Dermis microvascular lymphatic vessel endothelial cell (primary cell): ENCODE data around the gene ANKMY2. TPM values are rescaled to one million over a fixed set of nuclear protein-coding genes. Genes with fewer than 3 reads are reported as not detected.
"Not testable (repeated sequence)": the region's sequence is repeated elsewhere in the genome, so short reads cannot be mapped to it uniquely, and the experiment has no call there.

ENCODE experiments used
- DNase-seq, 2 donors: peaks; one replicate each; pipeline versions ENCODE4 v3.0.0 to v3.0.0-alpha.2; 2010; ENCODE audit warnings: low read depth in 2 of 2
- total RNA-seq: library from RNA; depleted of rRNA; stranded (reverse); fragments of >200 nt; gene quantifications from 2 replicates; pipeline ENCODE4 v1.2.1, GENCODE V29; 2014

The ANKMY2 gene
- total RNA-seq: 8.5 and 10.0 TPM in 2 replicates

DNA sequence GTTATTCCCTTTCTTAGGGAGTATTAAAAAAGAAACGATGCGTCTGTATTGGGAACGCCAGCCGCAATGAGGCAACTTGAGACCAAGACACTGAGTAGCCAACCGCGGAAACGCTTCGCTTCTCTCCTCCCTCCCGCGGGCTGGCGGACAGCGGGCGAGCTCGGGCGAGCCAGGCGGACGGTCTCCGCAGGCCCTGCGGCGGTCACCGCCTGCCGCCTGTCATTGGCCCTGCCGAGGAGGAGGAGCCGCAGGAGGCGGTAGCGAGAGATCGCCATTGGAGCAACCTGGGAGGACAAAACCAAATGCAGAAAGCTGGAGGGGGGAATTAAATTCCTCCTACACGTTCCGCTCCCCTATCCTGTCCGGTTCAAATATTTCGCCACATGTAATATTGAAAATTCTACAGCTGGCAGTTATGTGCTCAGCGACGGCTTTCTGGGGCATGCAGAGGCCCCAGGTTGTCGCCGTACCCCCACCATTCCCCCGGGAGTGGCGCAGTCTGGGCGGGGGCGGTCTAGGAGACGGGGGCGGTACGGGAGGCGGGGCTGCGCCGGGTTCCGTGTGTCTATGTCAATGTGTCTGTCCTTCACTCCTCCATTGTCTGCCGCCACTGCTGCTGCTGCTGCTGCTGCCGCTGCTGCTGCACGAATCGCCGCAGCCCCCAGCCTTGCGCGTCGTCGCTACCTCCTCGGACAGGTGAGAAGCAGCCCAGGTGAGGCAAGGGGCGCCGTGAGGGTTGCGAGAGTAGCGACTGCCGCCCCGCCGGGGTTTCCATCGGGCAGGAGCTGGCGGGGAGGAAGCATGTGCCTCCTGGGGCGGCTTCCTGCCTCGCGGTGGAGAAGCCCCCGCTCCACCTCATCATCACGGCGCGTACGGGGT lies at the start of gene ANKMY2, which contains the start of gene BZW2:
ANKMY2 (minus strand) TSS at position 162 of the 879 bp plus-strand sequence. CDS start 181 bp downstream, outside the sequence.
BZW2 (plus strand) TSS at position 589 of the 879 bp plus-strand sequence. CDS start 19,263 bp downstream, outside the sequence.
- peak; percentile 92 to 97 for DNase-seq

DNA sequence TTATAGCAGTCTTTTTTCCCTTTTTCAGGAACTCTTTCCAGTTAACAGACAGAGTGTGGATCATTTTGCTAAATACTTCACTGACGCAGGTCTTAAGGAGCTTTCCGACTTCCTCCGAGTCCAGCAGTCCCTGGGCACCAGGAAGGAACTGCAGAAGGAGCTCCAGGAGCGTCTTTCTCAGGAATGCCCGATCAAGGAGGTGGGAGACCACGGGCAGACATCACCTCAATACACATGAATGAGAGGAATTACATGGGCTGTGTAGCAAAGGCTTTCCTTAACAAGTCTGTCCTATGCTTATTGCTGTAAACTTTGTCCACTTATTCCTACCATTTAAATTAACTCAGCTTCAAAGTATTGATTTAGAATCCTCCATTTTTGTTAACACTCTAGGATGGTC lies 49.3 kb upstream of the ANKMY2 start:
- DNase-seq: no peak

DNA sequence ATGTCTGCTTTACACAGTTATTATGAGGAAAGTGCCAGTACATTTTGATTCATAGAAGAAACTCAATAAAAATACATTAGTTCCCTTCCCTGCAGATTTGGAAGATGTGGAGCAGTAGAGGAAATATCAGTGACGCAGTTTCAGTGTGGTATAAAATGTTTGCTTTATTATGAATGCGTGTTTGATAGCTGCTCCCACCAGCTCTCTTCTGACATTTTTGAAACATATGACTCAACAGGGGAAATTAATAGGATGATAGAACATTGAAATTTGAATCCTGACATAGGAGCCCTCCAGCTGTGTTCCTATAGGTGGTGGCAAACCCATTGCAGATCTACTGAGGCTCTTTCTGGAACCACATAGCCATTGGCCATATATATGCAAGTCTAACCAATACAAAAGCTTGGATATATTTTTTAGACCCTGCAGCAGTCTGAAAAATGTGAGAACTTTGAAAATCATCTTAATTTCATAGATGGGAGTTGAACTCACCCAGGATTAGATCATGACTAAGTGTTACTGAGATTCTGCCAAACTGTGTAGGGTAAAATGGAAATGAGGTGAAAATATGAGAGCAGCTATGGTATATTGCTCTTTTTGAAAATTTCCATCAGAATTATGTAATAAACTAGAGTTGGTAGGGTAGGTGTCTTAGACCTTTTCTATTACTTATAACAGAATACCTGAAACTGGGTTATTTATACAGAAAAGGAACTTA lies 48.2 kb upstream of the ANKMY2 start:
- DNase-seq: no peak

DNA sequence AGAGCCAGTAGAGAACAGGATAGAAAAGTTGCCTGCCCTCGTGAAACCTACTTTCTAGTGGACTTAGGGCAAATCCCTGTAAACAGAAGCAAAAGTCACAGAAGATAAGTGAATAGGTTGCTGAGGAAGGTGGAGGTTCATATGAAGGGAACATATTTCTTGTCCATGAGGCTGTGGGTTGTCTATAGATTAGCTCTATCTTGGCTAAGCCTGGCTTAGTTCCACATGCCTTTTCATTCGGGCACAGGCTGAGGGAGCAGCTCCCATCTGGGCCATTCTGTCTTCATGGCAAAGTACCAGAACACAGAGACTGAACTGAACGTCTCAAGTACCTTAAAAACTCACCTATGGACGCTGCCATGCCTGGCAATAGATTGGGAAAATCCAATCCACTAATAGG lies 45.7 kb upstream of the ANKMY2 start:
- DNase-seq: no peak

DNA sequence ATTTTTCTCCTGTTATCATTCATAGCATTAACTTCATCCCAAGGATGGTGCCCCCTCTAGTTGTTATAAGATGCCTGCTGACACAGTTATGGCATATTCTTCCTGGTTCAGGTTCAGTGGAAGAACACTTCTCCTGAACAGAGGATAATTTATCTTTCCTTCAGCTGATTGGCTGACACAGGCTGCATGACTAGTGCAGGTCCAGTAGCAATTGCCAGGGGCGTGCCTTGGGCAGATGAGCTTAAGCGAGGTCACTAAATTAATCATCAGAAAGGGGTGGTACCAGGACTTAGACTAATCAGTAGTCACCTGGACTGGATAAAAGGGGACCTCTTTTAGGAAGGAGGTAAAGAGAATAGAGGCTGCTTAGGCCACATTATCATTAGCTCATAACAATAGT lies 42.7 kb upstream of the ANKMY2 start:
- DNase-seq: peak in 1 of 2 donors; percentile 5

DNA sequence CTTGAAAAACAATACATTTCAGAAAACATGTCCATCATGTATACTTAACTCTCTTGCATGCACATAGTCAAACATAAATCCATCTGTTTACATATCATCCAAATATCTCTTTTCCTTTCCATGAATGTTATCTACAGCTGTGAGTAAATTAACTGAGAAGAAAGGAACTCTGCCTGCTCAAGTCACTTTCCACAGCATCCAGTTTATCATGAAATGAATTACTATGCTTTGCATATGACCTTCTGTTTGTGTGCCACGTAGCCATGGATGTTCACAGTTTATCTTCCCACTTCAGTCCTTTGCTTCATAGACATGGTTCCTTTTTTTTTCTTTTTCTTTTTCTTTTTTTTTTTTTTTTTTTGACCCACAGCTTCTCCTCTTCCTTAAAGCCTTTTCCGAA lies 40.0 kb upstream of the ANKMY2 start:
- no peak for DNase-seq

DNA sequence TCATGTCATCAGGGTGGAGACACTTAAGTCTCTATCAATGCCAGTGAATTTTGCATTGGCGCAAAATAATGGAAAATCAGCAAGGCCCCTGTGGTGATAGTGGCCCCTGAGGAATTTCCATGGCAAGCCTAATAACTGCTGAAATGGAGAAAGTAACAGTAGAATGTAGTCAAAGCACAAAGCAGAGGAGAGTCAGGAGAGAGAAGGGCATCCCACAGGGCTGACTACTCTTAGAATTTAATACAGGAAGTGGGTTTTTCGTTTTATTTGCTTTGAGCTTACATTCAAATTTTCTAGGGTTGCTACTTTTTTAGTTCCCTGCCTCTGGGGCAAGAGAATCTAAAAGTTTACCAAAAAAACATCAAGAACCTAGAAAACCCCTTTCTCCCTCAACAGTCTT lies 39.4 kb upstream of the ANKMY2 start:
- DNase-seq: no peak

DNA sequence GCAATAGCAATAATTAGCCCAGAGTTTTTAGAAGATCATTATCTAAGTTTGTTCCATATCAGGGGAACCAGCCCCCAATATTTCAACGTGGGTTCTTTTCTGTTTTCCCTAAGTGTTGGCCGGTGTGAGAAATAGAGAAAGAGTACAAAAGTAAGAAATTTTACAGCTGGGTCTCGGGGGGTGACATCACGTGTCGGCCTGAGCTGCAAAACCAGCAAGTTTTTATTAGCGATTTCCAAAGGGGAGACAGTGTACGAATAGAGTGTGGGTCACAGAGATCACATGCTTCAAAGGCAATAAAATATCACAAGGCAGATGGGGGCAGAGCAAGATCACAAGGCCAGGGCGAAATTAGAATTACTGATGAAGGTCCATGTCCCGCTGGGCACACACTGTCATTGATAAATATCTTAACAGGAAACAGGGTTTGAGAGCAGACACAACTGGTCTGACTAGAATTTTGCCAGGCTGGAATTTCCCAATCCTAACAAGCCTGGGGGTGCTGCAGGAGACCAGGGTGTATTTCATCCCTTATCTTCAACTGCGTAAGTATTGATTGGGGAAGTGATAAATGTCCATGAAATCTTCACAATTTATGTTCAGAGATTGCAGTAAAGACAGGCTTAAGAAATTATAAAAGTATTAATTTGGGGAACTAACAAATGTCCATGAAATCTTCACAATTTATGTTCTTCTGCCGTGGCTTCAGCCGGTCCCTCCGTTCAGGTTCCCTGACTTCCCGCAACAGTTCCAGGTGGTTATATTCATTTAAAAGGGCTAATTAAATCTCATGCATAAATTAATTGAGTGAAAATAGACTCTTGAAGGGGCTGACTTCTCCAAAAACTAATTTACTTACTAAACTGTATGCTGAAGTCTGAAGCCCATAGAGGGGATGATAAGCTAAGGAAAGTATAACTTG lies 33.4 kb upstream of the ANKMY2 start:
- DNase-seq: not testable (repeated sequence)

DNA sequence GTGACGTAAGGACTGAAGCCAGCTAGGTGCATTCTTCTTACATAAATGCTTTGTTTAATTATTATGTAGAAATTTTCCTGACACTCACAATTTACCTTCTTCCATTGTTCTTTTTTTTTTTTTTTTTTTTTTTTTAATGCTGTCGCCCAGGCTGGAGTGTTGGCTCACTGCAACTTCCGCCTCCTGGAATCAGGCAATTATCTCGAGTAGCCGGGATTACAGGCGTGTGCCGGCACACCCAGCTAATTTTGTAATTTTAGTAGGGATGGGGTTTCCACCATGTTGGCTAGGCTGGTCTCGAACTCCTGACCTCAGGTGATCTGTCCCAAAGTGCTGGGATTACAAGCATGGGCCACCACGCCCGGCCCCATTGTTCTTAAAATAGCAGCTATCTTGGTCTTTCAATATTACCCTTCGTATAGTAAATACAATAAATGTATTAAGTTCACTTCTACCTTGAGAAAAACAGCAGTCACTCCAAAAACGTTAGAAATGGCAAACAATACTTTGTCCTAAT lies 32.5 kb upstream of the ANKMY2 start:
- DNase-seq: no peak

DNA sequence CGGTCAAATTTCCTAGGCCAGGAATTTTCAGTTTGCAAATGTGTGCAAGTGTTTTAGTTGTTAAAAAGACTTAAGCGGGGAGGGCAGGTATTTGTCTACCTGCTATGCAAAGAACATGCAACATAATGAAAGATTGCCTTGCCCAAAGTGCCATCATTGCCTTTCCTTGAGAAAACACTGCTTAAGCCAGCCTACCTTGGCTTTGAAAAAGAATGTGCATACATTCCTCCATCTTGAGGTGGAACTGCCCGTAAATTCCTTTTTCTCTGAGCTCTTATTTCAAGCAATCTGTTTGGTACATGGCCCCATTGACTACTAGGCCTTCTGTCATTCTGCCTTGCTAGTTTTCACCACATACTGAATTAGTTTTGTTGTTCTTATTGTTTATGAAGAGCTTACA lies 29.7 kb upstream of the ANKMY2 start:
- DNase-seq: no peak

DNA sequence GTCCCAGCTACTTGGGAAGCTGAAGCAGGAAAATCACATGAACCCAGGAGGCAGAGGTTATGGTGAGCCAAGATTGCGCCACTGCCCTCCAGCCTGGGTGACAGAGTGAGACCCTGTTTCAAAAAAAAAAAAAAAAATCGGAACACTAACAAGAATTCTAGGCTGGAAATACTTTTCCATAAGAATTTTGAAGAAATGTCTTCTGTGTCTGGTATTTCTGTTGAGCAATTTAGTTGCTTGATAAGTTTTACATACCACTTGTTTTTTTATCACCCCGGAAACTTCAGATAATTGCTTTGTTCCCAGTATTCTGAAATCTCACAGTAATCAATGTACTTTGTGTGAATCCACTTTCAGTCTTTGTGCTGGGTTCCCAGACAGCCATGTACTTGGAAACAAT lies 26.3 kb upstream of the ANKMY2 start:
- no peak for DNase-seq

DNA sequence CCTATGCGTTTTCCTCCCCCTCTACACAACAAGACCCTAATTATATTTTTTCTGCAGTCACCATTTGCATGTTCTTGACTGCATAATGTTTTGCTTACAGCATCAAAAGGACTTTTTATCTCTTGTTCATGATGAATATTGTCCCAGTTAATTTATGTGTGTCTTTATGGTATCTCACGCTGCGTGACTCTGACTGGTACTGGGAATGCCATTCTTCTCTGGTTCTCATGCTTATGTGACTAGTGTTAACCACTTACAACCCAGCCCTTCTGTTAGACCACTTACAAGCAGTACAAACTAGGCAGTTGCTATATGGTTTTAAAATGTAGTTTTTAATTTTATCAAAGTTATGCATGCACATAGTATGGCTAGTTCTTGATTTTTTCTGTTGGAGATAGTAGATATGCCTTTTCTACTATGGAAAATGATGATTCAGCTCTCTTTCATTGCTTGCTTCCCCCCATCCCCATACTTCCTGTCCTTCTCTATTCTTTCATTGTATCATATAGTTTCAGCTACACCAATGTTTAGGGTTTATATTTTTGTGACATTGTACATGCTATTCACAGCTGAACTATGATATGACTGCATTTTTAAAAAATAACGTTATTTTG lies 25.3 kb upstream of the ANKMY2 start:
- no peak for DNase-seq

DNA sequence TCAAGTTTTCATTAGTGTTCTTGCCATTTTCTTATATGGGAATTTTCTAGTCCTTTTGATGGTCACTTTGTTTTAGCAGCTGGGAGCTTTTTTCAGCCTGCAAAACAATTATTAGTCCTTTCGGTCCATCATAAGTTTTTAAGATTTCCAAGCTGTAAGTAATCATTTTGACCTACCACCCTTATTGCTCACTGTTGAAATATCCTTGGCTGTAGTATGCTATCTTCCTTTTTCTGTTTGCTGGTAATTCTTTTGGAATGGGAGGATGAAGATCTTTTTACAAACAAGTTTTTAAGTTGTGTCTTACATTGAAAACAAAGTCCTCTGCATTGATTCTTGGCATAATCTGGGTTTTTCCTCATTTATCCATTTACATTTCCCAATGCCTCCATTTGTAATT lies 24.5 kb upstream of the ANKMY2 start:
- no peak for DNase-seq

DNA sequence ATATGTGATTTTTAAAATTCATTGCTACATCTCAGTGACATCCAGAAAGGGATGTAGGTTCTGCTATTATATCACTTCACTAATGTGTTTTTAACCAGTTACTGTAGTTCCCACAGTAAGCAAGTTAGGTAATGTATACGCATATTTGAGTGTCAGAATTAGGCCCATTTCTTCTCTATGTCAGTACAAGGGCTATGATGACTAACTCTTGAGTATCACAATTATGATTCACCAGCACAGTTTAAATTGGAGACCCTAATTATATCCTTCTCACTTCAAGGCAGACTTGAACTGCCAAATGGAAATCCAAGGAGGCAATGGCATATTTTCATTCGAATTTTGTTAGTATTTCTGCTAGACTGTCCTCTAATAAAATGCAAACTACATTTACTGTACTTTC lies 24.0 kb upstream of the ANKMY2 start:
- DNase-seq: no peak

DNA sequence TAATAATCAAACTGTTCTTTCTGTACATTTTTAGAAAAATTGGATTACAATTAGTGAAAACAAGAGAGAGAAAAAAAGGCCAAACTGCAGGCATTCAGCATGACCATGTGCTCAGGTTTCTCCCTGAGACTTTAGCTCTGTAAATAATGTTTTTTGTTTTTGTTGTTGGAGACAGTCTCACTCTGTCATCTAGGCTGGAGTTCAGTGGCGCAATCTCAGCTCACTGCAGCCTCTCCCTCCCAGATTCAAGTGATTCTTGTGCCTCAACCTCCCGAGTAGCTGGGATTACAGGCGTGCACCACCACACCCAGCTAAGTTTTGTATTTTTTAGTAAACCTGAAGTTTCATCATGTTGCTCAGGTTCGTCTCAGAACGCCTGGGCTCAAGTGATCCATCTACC lies 23.4 kb upstream of the ANKMY2 start:
- no peak for DNase-seq

DNA sequence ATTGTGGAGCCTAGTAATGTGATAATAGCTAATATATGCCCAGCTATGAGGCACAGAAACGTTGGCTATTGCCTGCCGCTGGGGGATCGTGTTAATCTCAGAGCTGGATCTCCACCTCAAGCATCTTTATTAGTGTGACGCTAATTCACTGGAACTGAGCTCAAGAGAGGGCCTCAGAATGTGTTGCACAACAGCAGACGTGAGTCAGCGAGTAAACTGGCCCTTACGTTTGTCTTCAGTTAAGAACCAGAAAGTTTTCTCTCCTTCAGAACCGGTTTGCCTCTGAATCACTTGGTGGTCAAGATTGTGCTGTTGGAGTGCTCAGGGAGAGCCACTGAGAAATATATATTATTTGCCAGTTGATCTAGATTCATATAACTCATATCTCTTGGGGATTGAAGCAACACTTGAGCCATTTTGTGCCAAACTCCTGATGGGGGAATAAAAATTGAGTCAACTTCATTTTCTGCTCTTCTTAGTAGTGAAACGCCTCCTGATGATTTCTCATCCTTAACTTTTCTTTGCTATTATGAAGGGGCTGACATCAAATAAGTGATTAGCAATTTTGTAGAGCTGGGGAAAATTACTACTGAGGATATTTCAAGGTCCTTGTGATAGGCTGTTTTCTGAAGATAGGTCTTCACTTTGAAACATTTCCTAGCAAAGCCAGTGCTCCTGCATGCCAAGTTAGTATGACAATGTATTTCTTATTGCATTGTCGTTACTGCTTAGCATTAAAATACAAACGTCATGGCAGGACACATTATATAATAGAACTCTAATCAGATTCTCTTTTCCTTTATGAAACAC lies 22.7 kb upstream of the ANKMY2 start:
- DNase-seq: no peak

DNA sequence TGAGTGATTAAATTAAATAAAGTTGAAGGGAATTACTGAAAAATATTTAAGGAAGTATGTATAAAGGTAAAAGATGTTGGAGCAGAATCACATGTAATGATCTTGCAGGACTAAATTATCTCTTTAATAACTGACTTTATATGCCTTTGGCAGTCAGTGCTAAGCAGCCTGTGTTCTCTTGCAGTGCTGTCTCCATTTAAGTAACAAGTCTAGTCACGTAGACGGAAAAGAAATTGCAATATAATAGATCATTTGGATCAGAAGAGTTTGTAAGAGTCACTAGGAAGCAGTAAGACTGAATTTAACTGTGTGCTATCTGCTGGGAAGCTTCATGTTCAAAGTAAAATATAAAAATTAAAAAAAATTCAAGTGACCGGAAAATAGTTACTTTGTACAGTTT lies 21.8 kb upstream of the ANKMY2 start:
- no peak for DNase-seq

DNA sequence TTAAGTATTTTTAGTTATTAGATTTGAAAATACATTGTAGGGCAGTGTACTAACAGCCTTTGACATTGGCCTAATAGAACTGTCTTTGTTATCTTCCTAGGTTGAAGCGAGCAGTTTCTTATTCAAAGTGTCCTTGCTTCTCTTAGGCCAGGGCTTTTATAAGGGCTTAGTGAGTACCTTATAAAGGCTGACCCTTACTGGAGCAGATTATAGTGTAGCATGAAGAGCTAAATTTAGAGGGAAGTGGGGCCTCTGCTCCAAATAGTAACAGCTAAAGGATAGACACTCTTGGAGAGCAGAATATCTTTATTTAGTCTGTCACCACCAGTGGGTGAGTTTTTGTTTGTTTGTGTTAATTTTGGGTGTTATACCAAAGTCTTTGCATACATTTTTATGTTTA lies 16.4 kb upstream of the ANKMY2 start:
- DNase-seq: no peak

DNA sequence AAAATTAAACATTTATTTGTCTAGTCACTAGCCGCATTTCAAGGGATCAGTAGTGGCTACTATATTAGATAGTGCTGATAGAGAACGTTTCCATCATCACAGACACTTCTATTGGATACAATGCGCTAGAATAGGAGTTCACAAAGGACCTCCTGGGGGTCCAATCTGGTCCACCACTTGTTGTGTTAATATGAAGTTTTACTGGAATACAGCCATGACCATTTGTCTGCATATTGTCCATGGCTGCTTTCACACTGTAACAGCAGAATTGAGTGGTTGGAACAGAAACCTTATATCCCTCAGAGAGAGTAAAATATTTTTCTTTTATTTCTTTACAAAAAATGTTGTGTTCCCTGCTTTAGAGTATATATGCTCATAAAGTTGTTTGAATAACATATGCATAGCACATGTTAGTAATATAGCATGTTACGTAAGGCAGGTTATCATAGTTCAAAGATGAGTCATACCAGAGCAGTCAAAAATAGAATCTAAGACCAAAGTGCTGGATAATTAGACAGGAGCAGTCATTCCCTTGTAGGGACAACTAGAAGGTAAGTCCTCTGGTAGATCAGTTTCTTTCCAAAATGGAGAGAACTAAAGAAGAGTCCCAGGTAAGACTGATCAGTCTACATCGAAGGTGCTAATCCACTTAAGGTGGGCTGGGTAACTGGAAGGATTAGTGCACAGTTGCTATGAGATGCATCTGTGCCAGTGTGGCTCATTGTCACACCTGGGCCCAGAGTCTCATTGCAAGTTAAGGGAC lies 15.3 kb upstream of the ANKMY2 start:
- peak; percentile 41 to 66 for DNase-seq
